ENCODE data around the gene SMPD3.

The SMPD3 gene

GRCh38 chr16:68432701-68433100, 15.6 kb downstream of the SMPD3 start:
- no peak for DNase-seq

GRCh38 chr16:68429076-68429854, 19.0 kb downstream of the SMPD3 start:
- no peak for DNase-seq

GRCh38 chr16:68427649-68428303, 20.5 kb downstream of the SMPD3 start:
- no peak for DNase-seq

- no peak for DNase-seq
Observed at GRCh38 chr16:68426347-68426652, 22.0 kb downstream of the SMPD3 start.

GRCh38 chr16:68425498-68426346, 22.6 kb downstream of the SMPD3 start:
- DNase-seq, result no peak

- no peak for DNase-seq
Observed at GRCh38 chr16:68423771-68424170, 24.5 kb downstream of the SMPD3 start.

GRCh38 chr16:68422396-68422960, 25.8 kb downstream of the SMPD3 start:
- DNase-seq, result no peak

GRCh38 chr16:68421076-68421475, 27.2 kb downstream of the SMPD3 start:
- DNase-seq, result no peak

- no peak for DNase-seq
Observed at GRCh38 chr16:68420366-68420942, 27.9 kb downstream of the SMPD3 start.

GRCh38 chr16:68417711-68418301, 30.5 kb downstream of the SMPD3 start:
- DNase-seq, result no peak

- no peak for DNase-seq
Observed at GRCh38 chr16:68416057-68417046, 32.0 kb downstream of the SMPD3 start.

GRCh38 chr16:68414581-68414980, 33.7 kb downstream of the SMPD3 start:
- no peak for DNase-seq

GRCh38 chr16:68412061-68412460, 36.2 kb downstream of the SMPD3 start:
- no peak for DNase-seq

GRCh38 chr16:68411086-68411485, 37.2 kb downstream of the SMPD3 start:
- no peak for DNase-seq

- DNase-seq, result no peak
Observed at GRCh38 chr16:68408967-68409366, 39.3 kb downstream of the SMPD3 start.

- no peak for DNase-seq
Observed at GRCh38 chr16:68408428-68408827, 39.9 kb downstream of the SMPD3 start.

GRCh38 chr16:68406458-68407152, 41.7 kb downstream of the SMPD3 start:
- DNase-seq, result no peak

GRCh38 chr16:68404736-68405345, 43.5 kb downstream of the SMPD3 start:
- no peak for DNase-seq

- no peak for DNase-seq
Observed at GRCh38 chr16:68403704-68404103, 44.6 kb downstream of the SMPD3 start.

GRCh38 chr16:68403177-68403576, 45.1 kb downstream of the SMPD3 start:
- no peak for DNase-seq

GRCh38 chr16:68402748-68403040, 45.6 kb downstream of the SMPD3 start:
- DNase-seq, result no peak

Data from HCEC 1CT (cell line).